GM18951 (cell line): Measurements from ENCODE around the gene ZNF302.
"Not testable (repeated sequence)": the region's sequence is repeated elsewhere in the genome, so short reads cannot be mapped to it uniquely, and the experiment has no call there.

ENCODE experiments used
- POLR2A ChIP-seq: IDR thresholded peaks from 4 replicates; pipeline ENCODE4 v1.6.1; 2011; ENCODE audit warnings: mild to moderate bottlenecking; ENCODE audit not compliant: insufficient read length, insufficient read depth; ENCODE audit errors: extremely low read depth
- in situ Hi-C: fragments of 300-500 bp; cut with MboI; formaldehyde crosslinking; loops from one replicate; pipeline ENCODE4 v1.12.0; 2022; ENCODE audit warnings: low sequenced_read_pairs, mixed read lengths, inconsistent platforms; ENCODE audit not compliant: unreplicated experiment

The ZNF302 gene

DNA sequence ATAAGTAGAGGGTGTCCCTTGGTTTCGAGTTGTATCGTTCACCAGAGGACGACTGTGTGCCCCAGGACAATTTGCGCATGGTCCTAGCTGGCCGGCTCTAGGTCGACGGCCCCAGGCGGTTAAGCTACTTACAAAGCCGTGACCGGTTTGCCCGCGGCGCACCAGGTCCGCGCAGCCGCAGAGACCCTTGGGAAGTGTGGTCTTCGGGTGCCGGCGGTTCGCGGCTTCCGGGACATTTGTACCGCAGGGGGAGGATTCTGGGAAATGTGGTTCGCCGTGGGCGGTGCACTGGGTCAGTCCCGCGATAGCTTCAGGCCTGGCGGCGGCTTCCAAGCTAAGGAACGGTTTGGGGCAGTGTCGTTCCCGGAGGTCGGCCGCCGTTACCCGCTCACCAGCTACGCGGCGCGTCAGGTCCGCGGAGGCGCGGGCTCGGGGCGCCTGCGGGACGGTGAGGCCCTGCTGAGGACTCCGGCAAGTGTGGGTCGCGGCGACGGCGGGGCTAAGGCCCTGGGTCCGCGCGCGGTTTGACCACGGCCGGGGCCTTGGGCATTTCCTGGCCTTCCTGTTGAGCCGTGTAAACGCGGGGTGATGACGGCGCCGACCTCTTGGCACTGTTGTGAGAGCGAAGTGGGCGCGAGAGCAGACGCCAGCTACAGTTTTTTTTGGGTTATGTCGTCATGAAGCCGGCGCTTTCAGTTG, at the start of gene ZNF302:
Gene ZNF302, plus strand, starts transcription at position 293 of the 699 bp plus-strand sequence. CDS start 1,127 bp downstream, outside the sequence.
- peak; percentile 82 for TF ChIP-seq POLR2A

DNA sequence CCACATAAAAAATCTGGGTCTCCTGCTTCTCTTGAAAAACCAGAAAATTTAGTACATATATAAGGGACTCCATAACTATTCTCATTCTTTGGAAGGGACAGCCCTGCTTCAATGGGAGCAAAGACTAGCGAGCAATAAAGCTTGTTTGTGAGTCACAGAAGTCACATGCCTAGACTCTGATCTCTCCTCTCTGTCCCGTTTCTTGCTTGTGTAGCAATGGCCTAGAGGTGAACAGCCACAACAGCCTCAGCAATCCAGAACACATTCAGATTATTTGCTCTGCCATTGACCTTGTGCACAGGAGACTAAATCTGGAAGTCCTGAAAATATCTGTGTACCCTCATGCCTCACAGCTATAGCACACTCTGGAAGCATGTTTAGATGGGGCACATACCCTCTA, 43.7 kb upstream of the ZNF302 start:
- in situ Hi-C loops = no loop called here
- no peak for TF ChIP-seq POLR2A

More for the DNA sequence above, at the start of gene ZNF302:
- in situ Hi-C loops = no loop called here

DNA sequence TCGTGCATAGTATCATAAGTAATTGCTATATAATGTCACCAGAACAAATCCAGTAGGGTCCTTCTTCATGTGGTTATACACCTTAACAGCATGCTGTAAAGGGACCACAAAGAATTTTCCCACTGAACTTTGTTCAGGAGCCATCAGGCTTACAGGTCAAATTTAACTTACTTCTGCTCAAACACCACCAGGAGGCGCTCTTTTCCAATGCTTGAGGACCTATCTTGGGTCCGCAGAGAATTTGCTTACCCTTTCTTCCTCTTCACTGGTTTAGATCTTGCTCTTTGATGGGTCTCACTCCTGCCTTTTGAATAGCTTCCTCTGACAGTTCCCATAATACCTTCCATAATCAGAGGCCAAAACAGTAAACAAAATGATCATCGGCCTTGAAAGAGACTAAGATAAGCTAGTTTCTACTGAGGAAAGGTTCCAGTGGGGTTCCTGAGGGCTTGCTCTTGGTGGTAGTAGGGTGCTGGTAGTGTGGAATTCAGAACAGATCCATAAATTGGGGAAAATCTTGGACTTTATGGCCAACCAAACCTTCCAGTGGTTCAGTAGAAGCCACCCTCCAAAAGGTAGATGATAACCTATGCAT, 37.9 kb upstream of the ZNF302 start:
- in situ Hi-C loops = no loop called here

DNA sequence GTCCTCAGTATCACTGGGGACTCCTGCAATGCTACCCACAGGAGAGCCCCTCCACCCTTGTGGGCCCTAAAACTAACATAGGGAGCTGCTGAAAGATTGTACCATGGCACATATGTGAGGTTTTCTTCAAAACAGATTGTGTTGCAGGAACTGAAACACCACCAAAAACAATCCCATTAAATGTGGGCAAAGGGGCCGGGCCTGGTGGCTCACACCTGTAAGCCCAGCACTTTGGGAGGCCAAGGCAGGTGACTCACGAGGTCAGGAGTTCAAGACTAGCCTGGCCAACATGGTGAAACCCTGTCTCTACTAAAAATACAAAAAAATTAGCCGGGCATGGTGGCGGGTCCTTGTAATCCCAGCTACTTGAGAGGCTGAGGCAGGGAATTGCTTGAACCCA, 35.2 kb upstream of the ZNF302 start:
- in situ Hi-C loops = no loop called here
- no peak for TF ChIP-seq POLR2A

More for the DNA sequence above, 37.9 kb upstream of the ZNF302 start:
- no peak for TF ChIP-seq POLR2A

DNA sequence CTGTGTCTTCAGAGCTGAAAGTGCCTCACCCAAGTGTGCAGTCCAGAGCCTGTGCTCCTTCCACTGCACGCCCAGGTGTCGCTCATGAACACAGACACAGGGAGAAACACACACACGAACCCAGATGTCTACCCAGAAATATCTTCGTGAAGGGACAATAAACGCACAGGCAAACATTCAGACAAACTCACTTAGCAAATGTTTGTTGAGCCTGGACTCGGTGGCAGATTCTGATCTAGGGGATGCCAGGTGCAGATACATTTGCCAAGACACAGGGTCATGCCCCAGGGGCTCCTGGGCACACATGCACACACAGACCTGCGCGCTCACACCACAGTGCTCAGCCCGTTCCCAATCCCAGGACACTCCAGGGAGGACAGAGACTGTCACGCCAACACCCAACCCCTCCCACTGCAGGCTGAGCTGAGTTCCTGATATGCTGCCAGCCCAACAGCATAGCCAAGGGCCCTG, 32.5 kb upstream of the ZNF302 start:
- TF ChIP-seq POLR2A = no peak
- in situ Hi-C loops = no loop called here

DNA sequence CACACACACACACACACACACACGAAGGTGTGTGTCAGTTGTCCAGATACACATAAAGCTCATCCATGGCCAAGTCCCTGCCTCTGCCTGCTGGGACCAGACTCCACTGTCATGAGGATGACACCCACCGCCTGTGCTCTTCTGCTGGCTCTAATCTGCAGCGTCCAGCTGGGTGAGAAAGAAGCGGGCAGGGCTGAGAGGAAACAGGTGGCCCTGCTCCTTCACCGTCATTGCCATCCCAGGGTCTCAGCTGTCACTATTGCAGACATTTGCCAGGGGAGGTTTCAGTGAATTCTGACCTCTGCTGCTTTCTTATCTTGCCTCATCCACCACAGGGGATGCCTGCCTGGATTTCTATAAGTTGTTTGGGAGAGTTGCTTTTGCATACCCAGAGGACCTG, 31.9 kb upstream of the ZNF302 start:
- in situ Hi-C loops = no loop called here

DNA sequence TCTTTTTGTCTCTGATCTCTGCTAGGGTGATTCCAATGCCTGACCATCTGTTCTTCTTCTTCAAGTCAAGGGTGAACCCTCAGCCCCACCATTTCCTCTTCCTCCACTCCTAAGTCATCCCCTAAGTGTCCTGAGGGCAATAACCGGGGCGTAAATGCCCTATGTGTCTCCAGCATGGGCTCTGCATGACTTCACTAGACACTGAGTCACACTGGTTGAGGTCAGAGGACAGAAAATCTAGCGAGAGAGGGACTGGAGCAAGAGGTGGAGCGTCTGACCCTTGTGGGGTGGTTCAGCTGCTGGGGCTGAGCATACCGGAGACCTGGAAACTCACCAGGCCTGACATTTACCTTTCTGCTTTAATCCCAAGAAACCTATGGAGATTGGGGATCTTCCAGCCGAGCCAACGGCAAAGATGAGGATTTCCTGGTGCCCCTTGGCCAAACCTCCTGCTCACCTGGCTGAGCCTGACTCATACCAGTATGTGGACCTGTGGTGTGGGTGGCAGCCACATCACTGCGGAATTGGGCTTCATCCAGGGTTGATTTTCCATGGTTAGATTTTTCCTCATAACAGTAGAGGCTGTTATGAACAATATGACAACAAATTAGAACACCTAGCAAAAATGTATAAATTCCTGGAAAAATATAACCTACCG, 27.5 kb upstream of the ZNF302 start:
- in situ Hi-C loops = no loop called here
- no peak for TF ChIP-seq POLR2A

More for the DNA sequence above, 31.9 kb upstream of the ZNF302 start:
- no peak for TF ChIP-seq POLR2A

DNA sequence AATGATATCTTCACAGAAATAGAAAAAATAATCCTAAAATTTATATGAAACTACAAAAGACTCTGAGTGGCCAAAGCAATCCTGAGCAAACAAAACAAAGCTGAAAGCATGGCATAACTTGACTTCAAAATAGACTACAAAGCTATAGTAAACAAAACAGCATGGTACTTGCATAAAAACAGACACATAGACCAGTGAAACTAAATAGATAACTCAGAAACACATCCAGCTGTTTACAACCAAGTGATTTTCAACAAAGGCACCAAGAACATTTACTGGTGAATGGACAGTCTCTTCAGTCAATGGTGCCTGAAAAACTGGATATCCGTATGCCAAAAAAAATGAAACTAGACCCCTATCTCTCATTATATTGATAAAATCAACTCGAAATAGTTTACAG, 25.7 kb upstream of the ZNF302 start:
- TF ChIP-seq POLR2A = no peak
- in situ Hi-C loops = no loop called here

DNA sequence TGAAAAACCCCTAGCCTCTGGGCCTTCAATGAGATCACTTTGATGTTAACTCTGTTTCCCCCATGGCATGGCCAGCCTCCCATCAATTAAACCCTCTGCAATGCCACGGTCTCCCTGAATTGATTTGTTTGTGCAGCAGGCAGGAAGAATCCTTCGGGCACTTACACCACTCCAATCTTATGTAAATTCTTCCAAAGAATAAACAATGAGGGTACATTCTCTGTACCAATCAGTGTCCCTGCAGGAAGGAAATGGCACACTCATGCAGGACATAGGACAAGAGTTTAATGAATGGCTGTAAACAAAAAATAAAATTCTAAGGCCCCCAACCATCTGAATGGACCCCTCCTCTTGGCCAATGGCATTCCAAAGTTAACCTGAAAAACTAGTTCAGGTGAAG, 22.7 kb upstream of the ZNF302 start:
- no peak for TF ChIP-seq POLR2A
- in situ Hi-C loops = no loop called here

DNA sequence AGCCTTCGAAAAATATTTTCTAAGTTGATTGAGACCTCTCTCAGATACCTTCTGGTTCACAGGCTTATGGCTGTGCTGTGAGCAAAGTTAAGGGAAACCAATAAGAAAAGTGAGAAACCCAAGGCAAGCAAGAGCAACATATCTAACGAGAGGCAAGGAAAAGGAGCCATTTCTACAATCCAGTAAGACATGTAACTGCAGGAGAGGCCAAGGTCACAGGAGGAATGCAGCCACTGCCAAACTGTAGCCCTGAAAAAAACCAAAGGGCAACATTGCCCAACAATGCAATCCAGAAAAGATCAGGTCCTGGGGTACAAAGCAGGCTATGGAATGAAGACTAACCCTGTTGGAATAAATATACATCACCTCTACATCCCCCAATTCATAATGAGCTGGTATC, 21.8 kb upstream of the ZNF302 start:
- TF ChIP-seq POLR2A = no peak
- in situ Hi-C loops = no loop called here

DNA sequence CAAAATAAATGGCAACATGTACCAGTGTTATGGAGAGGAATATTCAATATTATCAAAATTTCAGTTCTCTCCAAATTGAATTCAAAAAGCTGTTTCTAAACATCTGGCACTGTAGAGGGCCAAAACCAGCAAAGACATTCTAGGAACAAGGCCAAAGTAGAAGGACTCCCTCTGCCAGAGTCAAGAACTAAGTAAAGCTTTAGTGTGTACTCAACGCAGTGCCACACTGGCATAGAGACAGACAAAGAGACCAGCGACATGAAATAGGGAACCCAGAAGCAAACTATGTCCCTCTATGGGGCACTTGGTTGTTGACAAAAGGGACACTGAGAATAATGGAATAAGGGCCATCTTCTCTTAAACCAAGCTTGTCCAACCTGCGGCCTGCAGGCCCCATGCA, 16.1 kb upstream of the ZNF302 start:
- in situ Hi-C loops = no loop called here
- no peak for TF ChIP-seq POLR2A

DNA sequence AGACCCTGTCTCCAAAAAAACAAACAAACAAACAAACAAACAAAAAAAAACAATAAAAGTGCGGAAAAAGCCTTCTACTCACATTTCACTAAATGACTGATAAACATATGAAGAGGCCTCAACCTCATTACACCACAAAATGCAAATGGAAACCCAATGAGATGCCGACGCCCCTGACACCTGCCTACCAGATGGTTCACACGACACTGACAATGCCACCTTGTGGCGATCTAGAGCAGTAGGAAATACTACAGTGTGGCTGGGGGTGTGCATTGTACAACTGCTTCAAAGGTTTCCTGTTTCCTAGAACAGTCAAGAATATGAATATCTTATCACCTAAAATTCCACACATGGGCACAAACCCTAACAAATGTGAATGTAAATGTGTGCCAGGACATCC, 14.6 kb upstream of the ZNF302 start:
- TF ChIP-seq POLR2A = no peak
- in situ Hi-C loops = no loop called here

DNA sequence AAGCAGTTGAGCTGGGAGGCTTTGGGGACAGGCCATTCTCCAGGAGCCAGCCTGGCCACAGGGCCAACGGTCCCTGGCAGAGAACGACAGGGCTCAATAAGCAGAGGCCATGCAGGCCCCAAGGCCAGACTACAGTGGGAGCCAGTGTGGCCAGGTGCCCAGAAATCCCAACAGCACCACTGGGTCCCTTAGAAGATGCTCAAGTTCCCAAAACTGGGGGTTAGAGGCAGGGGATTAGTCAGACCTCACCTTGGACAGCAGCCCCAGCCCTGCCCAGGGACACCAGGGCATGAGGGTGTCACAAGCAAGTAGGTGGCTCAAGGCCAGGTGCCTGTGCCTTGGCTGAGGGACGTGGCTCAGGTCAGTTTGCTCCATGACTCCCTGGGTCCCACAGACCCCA, 13.3 kb upstream of the ZNF302 start:
- in situ Hi-C loops = no loop called here
- no peak for TF ChIP-seq POLR2A

DNA sequence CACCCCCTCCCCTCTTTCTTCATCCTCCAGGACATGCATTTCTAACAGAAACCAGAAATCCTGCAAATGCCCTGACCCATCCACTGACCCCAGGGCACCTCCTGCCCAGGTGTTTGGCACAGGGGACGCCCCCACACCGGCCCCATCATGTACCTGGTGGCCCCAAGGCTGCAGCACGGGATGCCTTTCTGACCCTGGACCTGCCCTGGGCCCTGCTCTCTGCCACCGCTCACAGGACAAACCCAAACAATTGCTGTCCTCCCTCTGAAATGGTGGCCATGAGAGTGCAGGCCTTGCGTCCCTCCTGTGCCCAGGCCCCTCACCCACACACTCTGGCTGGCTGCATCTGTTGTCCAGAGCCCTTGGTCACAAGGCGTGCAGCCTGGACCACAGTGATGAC, 12.6 kb upstream of the ZNF302 start:
- in situ Hi-C loops = no loop called here
- no peak for TF ChIP-seq POLR2A

DNA sequence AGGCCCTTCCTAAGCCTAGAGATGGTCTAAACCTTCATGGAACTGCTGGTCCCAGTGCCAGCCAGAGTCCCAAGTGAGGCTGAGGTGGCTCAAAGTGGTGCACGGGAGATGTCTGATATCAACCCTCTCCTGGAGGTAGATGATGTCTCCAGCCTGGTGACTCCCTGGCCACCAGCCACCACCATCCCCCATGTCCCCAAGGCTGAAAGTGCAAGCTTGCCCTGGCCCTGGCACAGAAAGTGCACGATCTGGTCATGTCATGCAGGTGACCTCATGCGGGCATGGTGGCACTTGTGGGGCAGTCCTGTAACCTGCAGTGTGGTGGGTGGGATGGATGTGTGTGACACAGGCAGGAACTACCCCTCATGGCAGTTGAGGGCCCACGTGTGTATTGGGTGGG, 12.2 kb upstream of the ZNF302 start:
- in situ Hi-C loops = not testable (repeated sequence)
